Rectal smooth muscle tissue (tissue), 1 donor: ENCODE measurements around the gene KIAA1614.

Source experiments
- H3K27ac ChIP-seq: one replicate; pipeline ENCODE4 v1.7.0; 2013; ENCODE audit warnings: low read depth, low read length, inconsistent platforms
- H3K27me3 ChIP-seq: one replicate; pipeline ENCODE4 v1.7.0; 2013; ENCODE audit warnings: low read length; ENCODE audit not compliant: control insufficient read depth, insufficient read depth
- H3K36me3 ChIP-seq: one replicate; pipeline ENCODE4 v1.7.0; 2013; ENCODE audit warnings: low read length; ENCODE audit not compliant: control insufficient read depth, insufficient read depth
- H3K4me1 ChIP-seq: one replicate; pipeline ENCODE4 v1.7.0; 2013; ENCODE audit warnings: low read length; ENCODE audit not compliant: control insufficient read depth, insufficient read depth
- H3K4me3 ChIP-seq: one replicate; pipeline ENCODE4 v1.7.0; 2013; ENCODE audit warnings: low read length
- H3K9ac ChIP-seq: one replicate; pipeline ENCODE4 v1.7.0; 2013; ENCODE audit warnings: low read length

Gene KIAA1614

DNA sequence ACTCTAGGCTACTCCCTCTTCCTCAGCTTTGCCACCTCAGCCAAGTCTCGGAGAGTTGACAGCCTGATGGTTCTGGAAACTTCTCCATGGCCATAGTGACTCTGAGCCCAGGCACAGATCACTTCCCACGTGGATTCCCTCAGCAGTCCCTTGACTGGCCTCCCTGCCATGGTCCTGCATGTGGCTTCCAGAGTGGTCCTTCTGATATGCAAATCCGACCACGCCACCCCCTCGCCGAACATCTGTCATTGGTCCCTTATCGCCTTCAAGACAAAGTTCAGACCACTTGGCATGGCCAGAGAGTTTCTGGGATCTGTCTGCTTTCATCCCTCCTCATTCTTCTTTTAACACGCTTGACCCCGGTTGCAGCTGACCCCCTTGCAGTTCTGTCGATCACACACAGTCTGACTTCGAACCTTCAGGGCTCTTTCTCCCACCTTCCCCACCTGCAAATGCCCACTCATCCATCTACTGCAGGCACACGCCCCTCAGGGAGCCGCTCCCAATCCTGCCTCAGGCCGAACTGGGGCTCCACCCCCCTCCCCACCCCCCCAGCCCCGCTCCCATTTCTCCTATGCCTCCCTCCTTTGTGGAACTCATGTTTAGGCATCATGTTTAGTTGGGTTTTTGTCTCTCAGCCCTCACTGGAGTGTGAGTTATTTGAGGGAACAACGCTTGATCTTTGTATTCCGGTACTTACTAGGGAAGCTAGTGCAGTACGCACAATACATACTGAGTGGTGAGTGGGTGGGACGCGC lies 29.0 kb downstream of the KIAA1614 start:
- Histone ChIP-seq H3K4me3 (no peak overlapping the region), H3K4me1 (no peaks in the 10 kb centered on the region), H3K27ac (no peak overlapping the region), H3K36me3 (peaks cover 3% of the 10 kb centered on the region), H3K9ac (no peak overlapping the region), H3K27me3 (no peaks in the 10 kb centered on the region)

DNA sequence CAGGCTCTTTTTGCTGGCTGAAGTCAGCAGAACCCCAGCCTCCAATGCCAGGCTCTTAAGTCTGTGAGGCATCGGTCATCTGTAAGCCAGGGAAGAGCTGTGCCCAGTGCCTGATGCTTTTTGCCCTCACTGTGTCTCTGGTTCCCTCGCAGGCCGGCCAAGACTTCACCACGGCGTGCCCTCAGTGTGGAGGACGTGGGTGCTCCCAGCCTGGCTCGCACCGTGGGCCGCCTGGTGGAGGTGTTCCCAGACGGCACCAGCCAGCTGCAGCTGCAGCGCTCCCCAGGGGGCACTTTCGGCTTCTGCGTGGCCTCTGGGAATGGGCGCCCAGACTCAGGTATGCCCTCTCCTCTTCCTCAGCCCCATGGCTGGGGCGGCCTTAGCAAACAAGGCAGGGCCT lies 32.5 kb downstream of the KIAA1614 start:
- Histone ChIP-seq H3K9ac (no peak overlapping the region), H3K36me3 (peaks cover 3% of the 10 kb centered on the region), H3K27ac (no peak overlapping the region), H3K4me1 (no peaks in the 10 kb centered on the region), H3K27me3 (no peaks in the 10 kb centered on the region), H3K4me3 (no peak overlapping the region)

- Histone ChIP-seq H3K27ac (no peak overlapping the region), H3K4me3 (no peak overlapping the region), H3K9ac (no peak overlapping the region), H3K4me1 (no peaks in the 10 kb centered on the region), H3K36me3 (peaks cover 5% of the 10 kb centered on the region), H3K27me3 (no peaks in the 10 kb centered on the region)
Observed at GRCh38 chr1:180945551-180945950, 32.9 kb downstream of the KIAA1614 start.

DNA sequence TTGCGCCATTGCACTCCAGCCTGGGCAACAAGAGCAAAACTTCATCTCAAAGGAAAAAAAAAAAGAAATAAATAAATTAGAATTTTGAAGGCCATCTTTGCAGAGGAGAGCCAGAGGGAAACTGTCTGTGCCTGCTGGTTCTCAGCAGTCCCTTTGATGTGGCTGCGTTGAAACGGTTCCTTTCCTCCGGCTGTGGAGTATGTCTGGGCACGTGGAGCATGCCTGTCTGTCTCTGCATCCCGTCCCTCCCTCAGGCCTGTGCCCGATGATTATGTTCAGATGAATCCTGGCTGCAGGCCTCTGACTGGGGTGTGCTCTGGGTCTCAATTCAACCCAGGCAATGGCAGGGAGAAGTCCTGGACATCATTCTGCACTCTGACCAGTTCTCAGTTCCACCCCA lies 33.4 kb downstream of the KIAA1614 start:
- Histone ChIP-seq H3K9ac (no peak overlapping the region), H3K4me1 (no peaks in the 10 kb centered on the region), H3K27me3 (no peaks in the 10 kb centered on the region), H3K27ac (no peak overlapping the region), H3K4me3 (no peak overlapping the region), H3K36me3 (peaks cover 6% of the 10 kb centered on the region)

DNA sequence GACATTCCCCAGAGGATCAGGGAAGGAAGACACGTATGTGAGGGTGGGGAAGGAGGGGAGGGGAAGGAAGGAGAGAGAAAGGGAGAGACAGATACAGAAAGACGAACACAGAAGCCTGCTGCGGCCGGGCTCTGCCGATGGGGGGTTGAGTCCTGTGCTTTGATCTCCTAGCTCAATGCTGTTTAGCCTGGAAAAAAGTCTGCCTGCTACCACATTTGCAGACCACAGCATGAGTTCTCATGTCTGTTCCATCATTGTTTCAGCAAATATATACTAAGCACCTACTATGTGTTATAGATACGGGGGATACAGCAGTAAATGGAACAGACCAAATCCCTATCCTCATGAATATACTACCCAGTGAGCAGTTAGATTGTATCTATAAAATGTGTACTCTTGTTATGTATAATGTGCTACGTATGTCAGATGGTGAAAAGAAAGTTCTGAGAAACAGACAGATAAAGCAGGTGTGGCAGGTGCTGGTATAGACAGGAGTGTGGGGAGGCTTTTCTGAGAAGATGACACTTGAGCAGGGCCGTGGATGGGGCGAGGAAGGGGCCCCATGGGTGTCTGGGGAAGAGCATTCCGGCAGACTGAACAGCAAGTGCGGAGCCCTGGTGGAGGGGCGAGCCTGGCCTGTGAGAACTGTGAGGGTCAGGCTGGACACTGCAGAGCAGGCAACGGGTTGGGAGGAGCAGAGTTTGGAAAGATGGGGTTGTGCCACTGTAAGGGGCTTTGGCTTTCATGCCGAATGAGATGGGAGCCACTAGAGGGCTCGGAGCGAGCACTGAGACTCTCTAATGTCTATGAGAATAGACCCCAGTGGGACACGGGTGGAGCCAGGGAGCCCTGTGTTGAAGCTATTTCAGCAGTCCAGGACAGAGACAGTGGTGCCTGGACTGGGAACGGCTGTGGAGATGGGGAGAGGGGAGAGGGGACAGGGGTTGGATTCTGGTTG lies 34.1 kb downstream of the KIAA1614 start:
- Histone ChIP-seq H3K27me3 (no peaks in the 10 kb centered on the region), H3K27ac (no peak overlapping the region), H3K36me3 (peaks cover 6% of the 10 kb centered on the region), H3K4me1 (no peaks in the 10 kb centered on the region), H3K4me3 (no peak overlapping the region), H3K9ac (no peak overlapping the region)

DNA sequence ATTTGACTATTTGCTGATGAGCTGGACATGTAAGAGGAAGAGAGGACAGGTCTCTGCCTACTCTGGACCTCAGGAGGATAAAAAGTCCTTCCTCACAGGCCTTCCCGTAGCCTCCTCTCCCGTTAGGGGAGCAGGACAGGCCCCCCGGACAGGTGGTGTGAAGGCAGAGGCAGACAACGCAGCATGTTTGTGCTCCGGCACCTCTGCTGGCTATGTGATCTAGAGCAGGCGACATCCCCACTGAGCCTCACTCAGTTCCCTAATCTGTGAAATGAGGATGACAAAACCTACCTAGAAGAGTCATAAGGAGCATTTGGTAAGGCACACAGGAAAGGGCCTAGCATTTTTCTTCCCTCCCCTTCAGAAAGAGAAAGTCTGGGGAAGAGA lies 34.8 kb downstream of the KIAA1614 start:
- no peak overlapping the region for H3K27ac ChIP-seq
- H3K4me1 ChIP-seq: no peaks in the 10 kb centered on the region
- no peak overlapping the region for H3K9ac ChIP-seq
- H3K27me3 ChIP-seq: no peaks in the 10 kb centered on the region
- no peak overlapping the region for H3K4me3 ChIP-seq
- H3K36me3 ChIP-seq: peaks cover 6% of the 10 kb centered on the region

DNA sequence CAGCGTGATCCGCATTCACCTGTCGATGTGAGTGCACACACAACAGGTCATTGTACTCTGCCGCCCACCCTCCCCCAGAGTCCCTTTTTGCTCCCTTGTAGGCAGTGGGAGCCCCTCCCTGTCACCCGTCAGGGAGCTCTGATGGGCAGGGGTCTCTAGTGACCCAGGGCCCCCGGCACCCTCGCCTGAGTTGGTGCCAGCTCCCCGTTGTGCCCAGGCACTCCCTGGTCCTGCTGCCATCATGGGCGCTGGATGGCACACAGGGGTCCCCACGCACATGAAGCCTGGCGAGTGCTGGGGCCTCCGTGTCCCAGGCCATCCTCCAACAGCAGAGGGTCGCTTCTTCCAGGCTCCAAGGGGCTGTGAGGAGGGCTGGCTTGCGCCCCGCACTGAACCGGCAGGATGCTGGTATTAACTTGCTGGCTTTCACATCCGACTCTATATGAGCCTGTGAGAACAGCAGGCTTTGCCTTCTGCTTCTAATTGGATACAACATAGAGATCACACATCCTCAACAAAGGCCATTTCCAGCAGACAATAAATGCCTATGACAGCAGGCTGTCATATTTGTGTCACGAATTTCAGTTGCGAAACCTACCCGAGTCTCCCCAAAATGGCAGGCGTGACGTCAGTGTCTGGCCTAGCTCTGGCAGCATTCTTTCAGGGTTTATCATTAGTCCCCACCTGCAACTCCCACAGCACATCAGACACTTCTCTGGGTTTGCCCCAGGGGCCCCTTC lies 35.4 kb downstream of the KIAA1614 start:
- Histone ChIP-seq H3K9ac (no peak overlapping the region), H3K27ac (no peak overlapping the region), H3K36me3 (peaks cover 6% of the 10 kb centered on the region), H3K27me3 (no peaks in the 10 kb centered on the region), H3K4me3 (no peak overlapping the region), H3K4me1 (no peaks in the 10 kb centered on the region)

GRCh38 chr1:180948641-180949615 lies 36.2 kb downstream of the KIAA1614 start:
- no peak overlapping the region for H3K4me3 ChIP-seq
- no peak overlapping the region for H3K9ac ChIP-seq
- peaks cover 3% of the 10 kb centered on the region for H3K4me1 ChIP-seq
- H3K36me3 ChIP-seq: peaks cover 6% of the 10 kb centered on the region
- H3K27ac ChIP-seq: no peak overlapping the region
- no peaks in the 10 kb centered on the region for H3K27me3 ChIP-seq

DNA sequence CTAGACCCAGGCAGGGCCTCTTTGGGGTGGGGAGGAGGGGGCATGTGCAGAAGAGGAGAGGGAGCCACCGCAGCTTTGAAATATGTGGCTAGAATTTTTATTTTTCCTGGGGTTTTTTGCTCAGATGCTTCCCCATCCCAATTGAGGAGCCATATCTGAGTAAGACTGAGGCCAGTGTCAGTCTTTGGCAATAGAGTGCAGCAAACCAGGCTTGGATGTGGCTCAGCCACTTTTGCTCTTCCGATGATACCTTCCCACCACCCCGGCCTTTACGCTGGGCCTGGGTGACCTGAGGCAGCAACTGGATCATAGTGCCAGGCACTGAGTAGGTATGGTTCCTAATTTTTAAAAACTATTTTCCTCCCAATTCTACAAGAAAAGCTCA lies 36.9 kb downstream of the KIAA1614 start:
- Histone ChIP-seq H3K4me1 (peaks cover 3% of the 10 kb centered on the region), H3K36me3 (peaks cover 6% of the 10 kb centered on the region), H3K9ac (no peak overlapping the region), H3K4me3 (no peak overlapping the region), H3K27ac (no peak overlapping the region), H3K27me3 (no peaks in the 10 kb centered on the region)

DNA sequence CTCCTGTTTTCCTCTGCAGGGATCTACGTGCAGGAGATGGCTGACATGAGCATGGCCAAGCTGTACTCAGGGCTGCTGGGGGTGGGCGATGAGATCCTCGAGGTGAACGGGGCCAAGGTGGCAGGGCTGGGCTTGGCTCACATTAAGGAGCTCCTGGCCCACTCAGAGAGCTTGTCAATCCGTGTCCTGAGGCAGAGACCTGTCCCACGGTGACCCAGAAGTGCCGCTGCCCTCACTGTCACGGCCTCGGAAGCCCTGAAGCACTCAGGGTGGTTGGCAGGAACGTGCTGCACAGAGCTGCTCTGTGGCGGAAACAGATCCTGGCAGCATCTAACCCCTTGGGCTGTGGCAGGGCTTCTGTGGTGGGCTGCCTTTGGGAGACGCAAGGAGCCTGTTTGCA lies 37.6 kb downstream of the KIAA1614 start:
- H3K36me3 ChIP-seq: peaks cover 6% of the 10 kb centered on the region
- no peaks in the 10 kb centered on the region for H3K27me3 ChIP-seq
- H3K4me3 ChIP-seq: no peak overlapping the region
- no peak overlapping the region for H3K27ac ChIP-seq
- peaks cover 3% of the 10 kb centered on the region for H3K4me1 ChIP-seq
- H3K9ac ChIP-seq: no peak overlapping the region

GRCh38 chr1:180951186-180951745 lies 38.6 kb downstream of the KIAA1614 start:
- Histone ChIP-seq H3K27me3 (no peaks in the 10 kb centered on the region), H3K4me1 (peaks cover 3% of the 10 kb centered on the region), H3K4me3 (no peak overlapping the region), H3K9ac (no peak overlapping the region), H3K36me3 (peaks cover 3% of the 10 kb centered on the region), H3K27ac (no peak overlapping the region)
